Measurements from ENCODE around the gene RTN4RL2.
A peak's percentile ranks its signal among the peaks of the same experiment; 100 is the strongest.

RTN4RL2 gene

GRCh38 chr11:57493507-57494503 is 33.5 kb downstream of the RTN4RL2 start:
- no peak overlapping the region for H3K4me3 ChIP-seq (replicated peaks; ENCODE audit: low read depth, low read length)
- TF ChIP-seq CTCF (IDR thresholded peaks at IDR 0.05; ENCODE audit: low read depth, low read length, missing control alignments): peak; percentile 92
- DNase-seq (ENCODE audit: extremely low read depth, low read depth): no peak

GRCh38 chr11:57496109-57496820 is 35.9 kb downstream of the RTN4RL2 start:
- TF ChIP-seq CTCF (IDR thresholded peaks at IDR 0.05; ENCODE audit: low read depth, low read length, missing control alignments): no peak
- H3K4me3 ChIP-seq (replicated peaks; ENCODE audit: low read depth, low read length): no peak overlapping the region
- DNase-seq (ENCODE audit: extremely low read depth, low read depth): no peak

GRCh38 chr11:57497303-57498247 is 37.2 kb downstream of the RTN4RL2 start:
- DNase-seq (ENCODE audit: extremely low read depth, low read depth): no peak
- no peak for TF ChIP-seq CTCF (IDR thresholded peaks at IDR 0.05; ENCODE audit: low read depth, low read length, missing control alignments)
- H3K4me3 ChIP-seq (replicated peaks; ENCODE audit: low read depth, low read length): no peak overlapping the region

- TF ChIP-seq CTCF (IDR thresholded peaks at IDR 0.05; ENCODE audit: low read depth, low read length, missing control alignments): no peak
- no peak for DNase-seq (ENCODE audit: extremely low read depth, low read depth)
- H3K4me3 ChIP-seq (replicated peaks; ENCODE audit: low read depth, low read length): no peak overlapping the region
Measured at GRCh38 chr11:57498540-57498939, 38.2 kb downstream of the RTN4RL2 start.

GRCh38 chr11:57499413-57499982 is 39.2 kb downstream of the RTN4RL2 start:
- H3K4me3 ChIP-seq (replicated peaks; ENCODE audit: low read depth, low read length): no peak overlapping the region
- DNase-seq (ENCODE audit: extremely low read depth, low read depth): peak; percentile 51
- TF ChIP-seq CTCF (IDR thresholded peaks at IDR 0.05; ENCODE audit: low read depth, low read length, missing control alignments): no peak

- no peak overlapping the region for H3K4me3 ChIP-seq (replicated peaks; ENCODE audit: low read depth, low read length)
- TF ChIP-seq CTCF (IDR thresholded peaks at IDR 0.05; ENCODE audit: low read depth, low read length, missing control alignments): no peak
- DNase-seq (ENCODE audit: extremely low read depth, low read depth): no peak
Measured at GRCh38 chr11:57499983-57500461, 39.7 kb downstream of the RTN4RL2 start.

Measured in HFF-Myc (cell line).